GM18526 (cell line): ENCODE results near the gene PLA2G4E.

Experiments used
- POLR2A ChIP-seq: IDR thresholded peaks from 3 replicates; pipeline ENCODE4 v1.6.1; 2011; ENCODE audit not compliant: insufficient read length; ENCODE audit errors: extremely low read depth

Gene PLA2G4E

GRCh38 chr15:41993472-41994170 lies 27.2 kb downstream of the PLA2G4E start:
- TF ChIP-seq POLR2A: no peak

- no peak for TF ChIP-seq POLR2A
These were observed 28.0 kb downstream of the PLA2G4E start for GRCh38 chr15:41992803-41993190.

GRCh38 chr15:41992151-41992802 lies 28.6 kb downstream of the PLA2G4E start:
- TF ChIP-seq POLR2A: no peak

- no peak for TF ChIP-seq POLR2A
These were observed 30.2 kb downstream of the PLA2G4E start for GRCh38 chr15:41990691-41991090.

- TF ChIP-seq POLR2A: no peak
These were observed 30.6 kb downstream of the PLA2G4E start for GRCh38 chr15:41990243-41990605.

- no peak for TF ChIP-seq POLR2A
These were observed 31.1 kb downstream of the PLA2G4E start for GRCh38 chr15:41989573-41990242.

GRCh38 chr15:41988896-41989572 lies 31.8 kb downstream of the PLA2G4E start:
- no peak for TF ChIP-seq POLR2A

GRCh38 chr15:41987925-41988275 lies 32.9 kb downstream of the PLA2G4E start:
- TF ChIP-seq POLR2A: no peak

- TF ChIP-seq POLR2A: no peak
These were observed 33.5 kb downstream of the PLA2G4E start for GRCh38 chr15:41987246-41987924.

GRCh38 chr15:41985236-41986160 lies 35.3 kb downstream of the PLA2G4E start:
- TF ChIP-seq POLR2A: no peak

GRCh38 chr15:41984622-41985021 lies 36.2 kb downstream of the PLA2G4E start:
- no peak for TF ChIP-seq POLR2A

- TF ChIP-seq POLR2A: no peak
These were observed 36.9 kb downstream of the PLA2G4E start for GRCh38 chr15:41983621-41984571.

GRCh38 chr15:41983221-41983620 lies 37.6 kb downstream of the PLA2G4E start:
- no peak for TF ChIP-seq POLR2A
